ENCODE results near the gene NOS1AP. TPM values are rescaled to one million over a fixed set of nuclear protein-coding genes. Genes with fewer than 3 reads are reported as not detected.

Gene NOS1AP
- total RNA-seq, 2 experiments from 2014 or later = 0.34 to 0.35 TPM

DNA sequence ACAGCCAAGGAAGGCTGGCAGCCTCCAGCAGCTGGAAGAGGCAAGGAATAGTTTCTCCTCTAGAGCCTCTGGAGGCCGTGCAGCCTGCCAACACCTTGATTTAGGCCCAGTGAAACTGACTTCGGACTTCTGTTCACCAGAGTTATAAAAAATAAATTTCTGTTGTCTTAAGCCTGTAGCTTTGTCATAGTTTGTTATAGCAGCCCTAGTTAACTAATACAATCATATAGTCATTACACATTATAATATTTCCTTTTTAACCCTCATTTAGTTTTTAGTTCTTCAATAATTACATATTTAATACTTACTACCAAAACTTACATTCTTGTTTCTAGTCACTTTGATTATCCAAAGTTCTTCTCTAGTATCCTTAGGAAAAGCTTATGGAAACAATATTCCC, 20.3 kb downstream of the NOS1AP start:
- POLR2A ChIA-PET = no interaction called here
- Mint-ChIP-seq H3K4me1 (no peaks in the 10 kb centered on the region), H3K27ac (no peak overlapping the region), H3K4me3 (no peak overlapping the region), H3K36me3 (ENCODE audit: low read depth) (no peaks in the 10 kb centered on the region), H3K27me3 (peaks cover 15% of the 10 kb centered on the region), H3K9me3 (ENCODE audit: low read depth) (no peaks in the 10 kb centered on the region)
- CTCF ChIA-PET = no interaction called here
- intact Hi-C loops (cut with DNase I, micrococcal nuclease) = no loop called here
- no peak for DNase-seq
- ATAC-seq = no peak

DNA sequence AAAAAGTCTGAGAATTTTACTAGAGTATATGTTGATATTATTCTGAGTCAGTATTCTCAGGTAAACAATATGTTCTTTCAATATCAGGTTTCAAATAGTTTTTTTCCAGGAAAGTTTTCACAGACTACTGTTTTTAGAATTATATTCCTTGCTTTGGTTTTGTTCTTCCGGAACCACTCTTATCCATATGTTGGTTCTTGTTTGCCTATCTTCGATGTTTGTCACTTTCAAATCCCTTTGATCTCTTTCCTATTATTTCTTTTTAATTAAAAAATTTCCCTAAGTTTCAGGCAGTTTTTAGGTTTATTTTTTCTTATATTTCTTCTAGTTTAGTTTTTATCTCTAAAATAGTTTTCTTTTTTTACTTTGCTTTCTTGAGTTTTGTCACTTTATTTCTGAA, 20.9 kb downstream of the NOS1AP start:
- Mint-ChIP-seq H3K27me3 (peaks cover 17% of the 10 kb centered on the region), H3K4me1 (no peaks in the 10 kb centered on the region), H3K27ac (no peak overlapping the region), H3K36me3 (ENCODE audit: low read depth) (no peaks in the 10 kb centered on the region), H3K4me3 (no peak overlapping the region), H3K9me3 (ENCODE audit: low read depth) (no peaks in the 10 kb centered on the region)
- ChIA-PET CTCF (no interaction called here), POLR2A (no interaction called here)
- ATAC-seq = no peak
- DNase-seq = no peak
- intact Hi-C loops (cut with DNase I, micrococcal nuclease) = no loop called here

GRCh38 chr1:162091681-162092524, 22.4 kb downstream of the NOS1AP start:
- Mint-ChIP-seq H3K4me3 (no peak overlapping the region), H3K36me3 (ENCODE audit: low read depth) (no peaks in the 10 kb centered on the region), H3K9me3 (ENCODE audit: low read depth) (no peaks in the 10 kb centered on the region), H3K4me1 (no peaks in the 10 kb centered on the region), H3K27me3 (peaks cover 12% of the 10 kb centered on the region), H3K27ac (no peak overlapping the region)
- POLR2A ChIA-PET = no interaction called here
- ATAC-seq (no peak), DNase-seq (no peak)
- intact Hi-C loops (cut with DNase I, micrococcal nuclease) = no loop called here
- CTCF ChIA-PET = interaction anchor here (0.6 kb wide), 1 partner anchor 21 kb away, joined by 3 read pairs; no protein-coding TSS in a partner anchor

DNA sequence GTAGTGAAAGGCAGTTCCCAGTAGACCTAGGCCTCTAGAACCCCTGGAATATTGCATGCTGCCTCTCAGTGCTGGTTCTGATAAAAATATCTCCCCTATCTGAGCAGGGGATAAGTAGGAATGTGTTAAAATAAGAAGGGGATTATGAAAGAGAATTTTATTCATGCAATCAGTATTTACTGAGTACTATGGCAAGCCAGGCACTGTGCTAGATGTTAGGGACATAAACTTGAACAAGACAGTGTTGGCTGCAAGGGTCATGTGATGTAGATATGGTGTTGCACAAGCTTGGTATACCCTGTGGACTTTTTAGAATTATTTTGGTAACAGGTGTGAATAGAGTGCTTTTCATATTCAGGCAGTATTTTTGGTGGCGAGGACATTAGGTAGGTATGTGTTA, 23.6 kb downstream of the NOS1AP start:
- CTCF ChIA-PET = no interaction called here
- no peak overlapping the region for H3K27ac Mint-ChIP-seq
- POLR2A ChIA-PET = no interaction called here

GRCh38 chr1:162094271-162094670, 24.8 kb downstream of the NOS1AP start:
- intact Hi-C loops (cut with DNase I, micrococcal nuclease) = no loop called here
- POLR2A ChIA-PET = interaction anchor here (0.6 kb wide), 1 partner anchor 30 kb away, joined by 6 read pairs; no protein-coding TSS in a partner anchor
- peaks cover 10% of the 10 kb centered on the region for H3K27me3 Mint-ChIP-seq
- H3K36me3 Mint-ChIP-seq (ENCODE audit: low read depth) = no peaks in the 10 kb centered on the region
- no peaks in the 10 kb centered on the region for H3K4me1 Mint-ChIP-seq
- DNase-seq = no peak
- no peak overlapping the region for H3K4me3 Mint-ChIP-seq
- CTCF ChIA-PET = no interaction called here
- no peaks in the 10 kb centered on the region for H3K9me3 Mint-ChIP-seq (ENCODE audit: low read depth)
- no peak overlapping the region for H3K27ac Mint-ChIP-seq
- ATAC-seq = no peak

More for the DNA sequence above, 23.6 kb downstream of the NOS1AP start:
- DNase-seq = no peak
- Mint-ChIP-seq H3K27me3 (peaks cover 10% of the 10 kb centered on the region), H3K4me3 (no peak overlapping the region), H3K36me3 (ENCODE audit: low read depth) (no peaks in the 10 kb centered on the region), H3K9me3 (ENCODE audit: low read depth) (no peaks in the 10 kb centered on the region), H3K4me1 (no peaks in the 10 kb centered on the region)
- no peak for ATAC-seq
- intact Hi-C loops (cut with DNase I, micrococcal nuclease) = no loop called here

GRCh38 chr1:162094723-162095122, 25.2 kb downstream of the NOS1AP start:
- ChIA-PET POLR2A (no interaction called here), CTCF (interaction anchor here (0.6 kb wide), 1 partner anchor 322 kb away, joined by 3 read pairs; no protein-coding TSS in a partner anchor)
- ATAC-seq (no peak), DNase-seq (no peak)
- intact Hi-C loops (cut with DNase I, micrococcal nuclease) = no loop called here
- H3K4me1 Mint-ChIP-seq = no peaks in the 10 kb centered on the region
- no peaks in the 10 kb centered on the region for H3K9me3 Mint-ChIP-seq (ENCODE audit: low read depth)
- H3K36me3 Mint-ChIP-seq (ENCODE audit: low read depth) = no peaks in the 10 kb centered on the region
- peaks cover 8% of the 10 kb centered on the region for H3K27me3 Mint-ChIP-seq
- no peak overlapping the region for H3K4me3 Mint-ChIP-seq
- no peak overlapping the region for H3K27ac Mint-ChIP-seq

DNA sequence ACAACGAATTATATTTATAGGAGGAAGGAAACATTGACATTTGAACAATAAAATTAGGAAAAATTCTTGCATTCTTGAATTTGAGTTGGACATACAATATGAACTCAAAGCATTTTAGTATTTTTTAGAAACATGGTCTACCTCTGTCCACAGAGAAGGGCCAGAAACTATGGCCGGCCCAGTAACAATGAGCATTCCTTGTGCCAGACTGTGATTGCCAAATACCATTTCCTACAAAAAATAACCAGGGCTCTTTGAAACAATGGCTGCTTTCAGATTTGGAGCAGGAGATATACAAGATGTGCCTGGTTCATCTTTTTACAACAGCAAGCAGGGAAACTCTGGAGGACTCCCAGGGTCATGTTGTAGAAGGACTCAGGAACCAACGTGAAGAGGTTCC, 38.4 kb downstream of the NOS1AP start:
- Mint-ChIP-seq H3K27me3 (peaks cover 36% of the 10 kb centered on the region), H3K4me3 (no peak overlapping the region), H3K36me3 (ENCODE audit: low read depth) (no peaks in the 10 kb centered on the region), H3K27ac (no peak overlapping the region), H3K4me1 (no peaks in the 10 kb centered on the region), H3K9me3 (ENCODE audit: low read depth) (peaks cover 9% of the 10 kb centered on the region)
- ATAC-seq (no peak), DNase-seq (no peak)
- CTCF ChIA-PET = interaction anchor here (0.7 kb wide), 1 partner anchor 244 kb away, joined by 3 read pairs; no protein-coding TSS in a partner anchor
- intact Hi-C loops (cut with DNase I, micrococcal nuclease) = no loop called here
- POLR2A ChIA-PET = no interaction called here

DNA sequence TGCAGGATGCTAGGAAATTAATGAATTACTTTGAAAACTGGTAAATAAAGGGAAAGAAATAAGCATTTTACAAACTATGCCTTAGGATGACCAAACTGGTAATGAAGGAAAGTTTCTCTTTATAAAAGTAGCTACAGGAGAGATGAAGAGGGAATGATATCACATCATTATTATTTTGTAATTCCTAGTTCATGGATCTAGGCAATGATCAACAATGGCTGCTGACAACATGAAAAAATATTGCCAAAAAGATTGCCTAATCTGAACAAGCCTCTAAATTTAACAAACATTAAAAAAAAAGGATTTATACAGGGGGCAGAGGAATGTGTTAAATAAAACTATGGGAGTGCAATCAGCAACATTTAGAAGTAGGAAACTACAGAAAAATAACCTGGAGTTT, 38.9 kb downstream of the NOS1AP start:
- POLR2A ChIA-PET = no interaction called here
- no peak overlapping the region for H3K4me3 Mint-ChIP-seq
- H3K27me3 Mint-ChIP-seq = peaks cover 31% of the 10 kb centered on the region
- intact Hi-C loops (cut with DNase I, micrococcal nuclease) = no loop called here
- no peak for DNase-seq
- no peaks in the 10 kb centered on the region for H3K36me3 Mint-ChIP-seq (ENCODE audit: low read depth)
- peaks cover 6% of the 10 kb centered on the region for H3K9me3 Mint-ChIP-seq (ENCODE audit: low read depth)
- no peak overlapping the region for H3K27ac Mint-ChIP-seq
- H3K4me1 Mint-ChIP-seq = no peaks in the 10 kb centered on the region
- CTCF ChIA-PET = no interaction called here
- ATAC-seq = no peak

- CTCF ChIA-PET = interaction anchor here (0.6 kb wide), 1 partner anchor 200 kb away, joined by 3 read pairs; no protein-coding TSS in a partner anchor
- POLR2A ChIA-PET = no interaction called here
- intact Hi-C loops (cut with DNase I, micrococcal nuclease) = no loop called here
- H3K4me1 Mint-ChIP-seq = no peaks in the 10 kb centered on the region
- ATAC-seq (no peak), DNase-seq (no peak)
- no peak overlapping the region for H3K27ac Mint-ChIP-seq
- H3K36me3 Mint-ChIP-seq (ENCODE audit: low read depth) = no peaks in the 10 kb centered on the region
- H3K4me3 Mint-ChIP-seq = no peak overlapping the region
- peaks cover 4% of the 10 kb centered on the region for H3K9me3 Mint-ChIP-seq (ENCODE audit: low read depth)
- H3K27me3 Mint-ChIP-seq = peaks cover 22% of the 10 kb centered on the region
These were observed 41.4 kb downstream of the NOS1AP start for GRCh38 chr1:162110910-162111309.

GRCh38 chr1:162111572-162111971, 42.1 kb downstream of the NOS1AP start:
- Mint-ChIP-seq H3K27me3 (peaks cover 15% of the 10 kb centered on the region), H3K9me3 (ENCODE audit: low read depth) (peaks cover 4% of the 10 kb centered on the region), H3K27ac (no peak overlapping the region), H3K4me1 (no peaks in the 10 kb centered on the region), H3K36me3 (ENCODE audit: low read depth) (no peaks in the 10 kb centered on the region), H3K4me3 (no peak overlapping the region)
- ATAC-seq (no peak), DNase-seq (no peak)
- intact Hi-C loops (cut with DNase I, micrococcal nuclease) = no loop called here
- ChIA-PET CTCF (no interaction called here), POLR2A (no interaction called here)

- H3K27ac Mint-ChIP-seq = no peak overlapping the region
- CTCF ChIA-PET = no interaction called here
These were observed 43.9 kb downstream of the NOS1AP start for GRCh38 chr1:162113419-162113818.

DNA sequence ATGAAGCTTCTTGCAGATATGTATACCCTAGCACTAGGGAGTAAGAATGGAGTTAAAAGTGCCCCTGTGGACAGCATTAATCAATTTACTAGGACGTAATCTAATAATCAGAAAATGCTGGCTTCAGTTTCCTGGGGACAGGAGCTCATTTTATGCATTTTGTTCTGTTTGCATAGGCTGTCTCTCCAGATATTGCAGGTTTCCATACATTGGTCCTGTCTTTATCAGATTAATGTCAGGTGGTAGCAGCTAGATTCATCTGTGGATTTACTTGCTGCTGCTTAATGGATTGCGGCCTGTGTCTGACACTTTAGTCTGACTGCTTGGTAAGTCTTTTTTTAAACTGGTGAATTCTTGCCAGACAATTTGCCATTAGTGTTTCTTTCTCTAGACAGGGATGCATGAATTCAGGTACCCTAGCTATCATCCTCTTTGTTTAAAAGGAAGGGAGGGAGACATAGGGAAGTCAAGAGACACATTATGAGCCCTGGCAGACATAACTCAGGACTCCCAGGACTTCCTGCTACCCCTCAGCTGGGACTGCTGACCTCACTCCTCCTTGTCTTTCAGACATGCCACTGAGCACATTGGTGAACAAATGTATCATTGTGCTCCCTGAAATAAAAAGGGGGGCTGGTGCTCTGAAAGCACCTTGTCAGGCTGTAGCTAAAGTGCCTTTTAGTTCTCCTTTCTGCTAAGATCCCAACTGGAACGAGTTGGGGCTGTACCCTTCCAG, 47.7 kb downstream of the NOS1AP start:
- CTCF ChIA-PET = interaction anchor here (0.6 to 0.7 kb wide), 3 partner anchors 12 to 248 kb away, joined by 3 to 4 read pairs (median 3); no protein-coding TSS in a partner anchor
- no peak for DNase-seq
- Mint-ChIP-seq H3K27me3 (peaks cover 15% of the 10 kb centered on the region), H3K4me3 (no peak overlapping the region), H3K36me3 (ENCODE audit: low read depth) (no peaks in the 10 kb centered on the region), H3K4me1 (no peaks in the 10 kb centered on the region), H3K27ac (no peak overlapping the region), H3K9me3 (ENCODE audit: low read depth) (no peaks in the 10 kb centered on the region)
- no peak for ATAC-seq
- POLR2A ChIA-PET = no interaction called here
- intact Hi-C loops (cut with DNase I, micrococcal nuclease) = no loop called here

More at GRCh38 chr1:162113419-162113818, 43.9 kb downstream of the NOS1AP start:
- ATAC-seq (no peak), DNase-seq (no peak)
- Mint-ChIP-seq H3K9me3 (ENCODE audit: low read depth) (peaks cover 1% of the 10 kb centered on the region), H3K36me3 (ENCODE audit: low read depth) (no peaks in the 10 kb centered on the region), H3K4me1 (no peaks in the 10 kb centered on the region), H3K27me3 (peaks cover 18% of the 10 kb centered on the region), H3K4me3 (no peak overlapping the region)
- POLR2A ChIA-PET = no interaction called here
- intact Hi-C loops (cut with DNase I, micrococcal nuclease) = no loop called here
